Endothelial cell of umbilical vein (primary cell): ENCODE measurements around the gene NELFE. TPM values are rescaled to one million over a fixed set of nuclear protein-coding genes. Genes with fewer than 3 reads are reported as not detected.

Experiments used
- BruUV-seq: library from RNA; stranded (reverse); fragments of 400-500 nt; replicated peaks from 2 replicates; lab custom pipeline; 2021; lab: Mats Ljungman, UMichigan
- CTCF ChIA-PET: fragments of 300-600, 350-600 bp; sonication (Branson Sonifier 250); formaldehyde crosslinking; loops from one replicate; lab custom pipeline; 2021; ENCODE audit warnings: antibody characterized with exemption, inconsistent platforms; lab: Charles Lee
- POLR2A ChIA-PET: fragments of 300-600, 350-600 bp; sonication (Branson Sonifier 250); formaldehyde crosslinking; loops from one replicate; lab custom pipeline; 2021; ENCODE audit warnings: antibody characterized with exemption, inconsistent platforms; lab: Charles Lee
- DNase-seq: peaks from one replicate; pipeline ENCODE4 v3.0.0-alpha.2; 2011; ENCODE audit warnings: low read depth, low spot score
- FAIRE-seq: peaks from 2 replicates; lab custom pipeline; 2011; peaks lifted over from hg19 to GRCh38; lab: Jason Lieb, UNC
- H2AFZ ChIP-seq: 2 replicates; pipeline ENCODE4 v1.6.0; 2012; ENCODE audit warnings: low read depth, low read length, control low read depth, inconsistent platforms
- H3K27ac ChIP-seq: 2 replicates; pipeline ENCODE4 v1.5.1; 2011; ENCODE audit warnings: low read depth, mild to moderate bottlenecking, control low read depth, low read length, moderate library complexity; ENCODE audit not compliant: insufficient read depth
- H3K27me3 ChIP-seq, 2 experiments: 2 replicates each; pipeline versions ENCODE4 v1.6.0 to v1.6.1; 2011; ENCODE audit warnings: low read length in 2 of 2, mixed read lengths in 1 of 2; ENCODE audit not compliant: control insufficient read depth in 2 of 2, insufficient read depth in 2 of 2
- H3K36me3 ChIP-seq, 2 experiments: 2 replicates in 1 of 2; 3 replicates in 1 of 2; pipeline ENCODE4 v1.5.1; 2011; ENCODE audit warnings: low read length in 2 of 2, mild to moderate bottlenecking in 1 of 2, moderate library complexity in 1 of 2; ENCODE audit not compliant: control insufficient read depth in 2 of 2, insufficient read depth in 2 of 2; ENCODE audit errors: extremely low read depth in 1 of 2
- H3K4me1 ChIP-seq: 3 replicates; pipeline ENCODE4 v1.5.1; 2011; ENCODE audit warnings: mild to moderate bottlenecking, low read length; ENCODE audit not compliant: control insufficient read depth, insufficient read depth; ENCODE audit errors: extremely low read depth
- H3K4me2 ChIP-seq: 2 replicates; pipeline ENCODE4 v1.6.1; 2011; ENCODE audit warnings: low read length, control low read depth, mixed read lengths; ENCODE audit not compliant: insufficient read depth
- H3K4me3 ChIP-seq, 3 experiments: fragments of 200-600 bp in 1 of 3; sonication (generic), shearing (Covaris generic) in 1 of 3; replicated peaks in 1 of 3; 2 replicates each; pipeline ENCODE4 v1.5.1; 2011 to 2016; ENCODE audit warnings: control low read depth in 3 of 3, low read length in 3 of 3, mild to moderate bottlenecking in 2 of 3, inconsistent platforms in 1 of 3, low read depth in 1 of 3, moderate library complexity in 1 of 3; ENCODE audit not compliant: insufficient read depth in 1 of 3
- H3K79me2 ChIP-seq: 2 replicates; pipeline ENCODE4 v1.6.0; 2012; ENCODE audit warnings: low read length, inconsistent platforms; ENCODE audit not compliant: control insufficient read depth, insufficient read depth
- H3K9ac ChIP-seq: replicated peaks from 2 replicates; pipeline ENCODE3; 2011; ENCODE audit warnings: low read length, control low read depth; ENCODE audit not compliant: insufficient read depth; ENCODE audit errors: extremely low read depth
- H3K9me1 ChIP-seq: replicated peaks from 3 replicates; pipeline ENCODE4 v1.6.0; 2011; ENCODE audit warnings: mild to moderate bottlenecking, low read length; ENCODE audit not compliant: control insufficient read depth, insufficient read depth; ENCODE audit errors: extremely low read depth
- H3K9me3 ChIP-seq: replicated peaks from 2 replicates; pipeline ENCODE4 v1.5.1; 2012; ENCODE audit warnings: low read length, inconsistent platforms; ENCODE audit not compliant: control insufficient read depth, insufficient read depth
- H4K20me1 ChIP-seq: replicated peaks from 2 replicates; pipeline ENCODE3; 2011; ENCODE audit warnings: mild to moderate bottlenecking, low read length; ENCODE audit not compliant: control insufficient read depth, insufficient read depth; ENCODE audit errors: extremely low read depth
- CTCF ChIP-seq, 2 donors: IDR thresholded peaks; 1 replicate in 1 of 2; 2 replicates in 1 of 2; pipeline ENCODE4 v1.5.1; 2011; ENCODE audit warnings: low read length in 2 of 2, mild to moderate bottlenecking in 2 of 2, moderate library complexity in 2 of 2, control low read depth in 1 of 2, inconsistent platforms in 1 of 2, low read depth in 1 of 2; ENCODE audit not compliant: insufficient read depth in 1 of 2; ENCODE audit errors: extremely low read depth in 1 of 2
- EZH2 ChIP-seq: IDR thresholded peaks from 2 replicates; pipeline ENCODE4 v1.6.1; 2012; ENCODE audit warnings: borderline replicate concordance, low read depth, mild to moderate bottlenecking, moderate library complexity, low read length, inconsistent platforms; ENCODE audit not compliant: severe bottlenecking
- FOS ChIP-seq: IDR thresholded peaks from 2 replicates; pipeline ENCODE4 v1.6.1; 2011; ENCODE audit warnings: mild to moderate bottlenecking, low read length, moderate library complexity, borderline replicate concordance; ENCODE audit not compliant: insufficient read depth
- GATA2 ChIP-seq: IDR thresholded peaks from 2 replicates; pipeline ENCODE4 v1.7.0; 2011; ENCODE audit warnings: low read depth, mild to moderate bottlenecking, moderate library complexity, mixed read lengths, low read length; ENCODE audit not compliant: insufficient read length, insufficient read depth
- JUN ChIP-seq: IDR thresholded peaks from 2 replicates; pipeline ENCODE4 v1.6.1; 2011; ENCODE audit warnings: borderline replicate concordance, low read depth; ENCODE audit not compliant: insufficient read length, insufficient read depth
- MAX ChIP-seq: IDR thresholded peaks from 2 replicates; pipeline ENCODE4 v1.6.1; 2011; ENCODE audit not compliant: insufficient read depth, insufficient read length
- MYC ChIP-seq: IDR thresholded peaks from one replicate; pipeline ENCODE4 v1.6.1; 2011; ENCODE audit warnings: mild to moderate bottlenecking, low read depth, low read length
- POLR2A ChIP-seq: IDR thresholded peaks from 2 replicates; pipeline ENCODE4 v1.6.1; 2012; ENCODE audit warnings: low read depth, mild to moderate bottlenecking, control low read depth, low read length
- POLR2AphosphoS5 ChIP-seq: IDR thresholded peaks from 2 replicates; pipeline ENCODE4 v1.6.1; 2012; ENCODE audit warnings: low read depth, mild to moderate bottlenecking, control low read depth, low read length, moderate library complexity; ENCODE audit not compliant: insufficient read depth
- dilution Hi-C: fragments of 300-500 bp; cut with MboI; formaldehyde crosslinking; loops from one replicate; pipeline ENCODE4 v1.15.0; 2019; ENCODE audit warnings: low sequenced_read_pairs; ENCODE audit not compliant: extremely low pct_ligation_motif_present
- intact Hi-C: fragments of 100-400 bp; cut with micrococcal nuclease; formaldehyde crosslinking; loops from one replicate; pipeline ENCODE4 v1.10.0; 2022
- polyA plus RNA-seq, 4 experiments: library from polyadenylated mRNA; depleted of rRNA in 3 of 4; stranded (reverse) in 3 of 4; unstranded in 1 of 4; fragments of >200 nt; gene quantifications; 2 replicates each; pipeline versions ENCODE4 v1.2.1 to v1.2.3, GENCODE V29; 2011 to 2012; ENCODE audit warnings: missing spikeins in 1 of 4
- total RNA-seq: library from RNA; stranded (reverse); gene quantifications from 2 replicates; pipeline ENCODE4 v1.2.3, GENCODE V29; 2021

The NELFE gene
- total and polyA plus RNA-seq, 2 donors (not counting 3 experiments of a cell fraction or from before 2014, with no cell fraction given), result 55.8 to 68.5 TPM

- Histone ChIP-seq H2AFZ (peak overlapping the region; percentile 61), H3K79me2 (peaks cover 29% of the 10 kb centered on the region), H3K4me3 (peak overlapping the region; percentile 51 to 73 (median 63)), H3K36me3 (peaks cover 5 to 30% of the 10 kb centered on the region in 2 experiments), H3K9me3 (no peaks in the 10 kb centered on the region), H4K20me1 (no peaks in the 10 kb centered on the region), H3K27ac (peak overlapping the region; percentile 79), H3K4me1 (peaks cover 17% of the 10 kb centered on the region), H3K9me1 (no peaks in the 10 kb centered on the region), H3K9ac (peak overlapping the region; percentile 82), H3K27me3 (no peaks in the 10 kb centered on the region), H3K4me2 (peak overlapping the region; percentile 91)
- no peak for TF ChIP-seq GATA2
- TF ChIP-seq MAX, result no peak
- TF ChIP-seq FOS, result no peak
- TF ChIP-seq POLR2A, result peak; percentile 40
- no peak for TF ChIP-seq MYC
- peak; percentile 32 for TF ChIP-seq POLR2AphosphoS5
- no peak for TF ChIP-seq CTCF (IDR thresholded peaks at IDR 0.05; ENCODE audit: extremely low read depth in 1 of 2, insufficient read depth in 1 of 2, low read depth in 1 of 2, low read length in 2 of 2)
- peak; percentile 80 for TF ChIP-seq JUN
- TF ChIP-seq EZH2, result no peak
- no peak for FAIRE-seq
- DNase-seq, result no peak
- POLR2A ChIA-PET, result interaction anchor here (0.5 kb wide), 1 partner anchor 371 kb away, joined by 4 read pairs; no protein-coding TSS in a partner anchor
- BruUV-seq, result TSS peak; percentile 67
- intact Hi-C loops, result no loop called here
- CTCF ChIA-PET, result interaction anchor here (1.6 kb wide), 2 partner anchors 19 to 897 kb away, joined by 3 to 8 read pairs; no protein-coding TSS in a partner anchor
- dilution Hi-C loops, result no loop called here
Measured at GRCh38 chr6:31971279-31971992, 12.7 kb upstream of the NELFE start.
